Jurkat, Clone E6-1 (cell line): ENCODE measurements around the gene ASPHD1.
"Not testable (repeated sequence)": the region's sequence is repeated elsewhere in the genome, so short reads cannot be mapped to it uniquely, and the experiment has no call there.

ENCODE experiments used
- DNase-seq: peaks from one replicate; pipeline ENCODE4 v3.0.0-alpha.2; 2011; ENCODE audit warnings: low read depth, low spot score
- H3K4me3 ChIP-seq: 2 replicates; pipeline ENCODE4 v1.5.1; 2011; ENCODE audit warnings: mild to moderate bottlenecking, low read length, control low read depth, moderate library complexity

The ASPHD1 gene

GRCh38 chr16:29925781-29926710 lies 25.8 kb downstream of the ASPHD1 start, which contains the start of gene KCTD13:
Gene KCTD13 (minus strand): TSS chr16:29926226. CDS start chr16:29926033, 193 bp downstream.
- H3K4me3 ChIP-seq, result peak within 1 kb of the TSS; percentile 87
- DNase-seq, result peak; percentile 68

- no peak for DNase-seq
- peak overlapping the region; percentile 87 for H3K4me3 ChIP-seq
These were observed 26.4 kb downstream of the ASPHD1 start for GRCh38 chr16:29926711-29927052.

DNA sequence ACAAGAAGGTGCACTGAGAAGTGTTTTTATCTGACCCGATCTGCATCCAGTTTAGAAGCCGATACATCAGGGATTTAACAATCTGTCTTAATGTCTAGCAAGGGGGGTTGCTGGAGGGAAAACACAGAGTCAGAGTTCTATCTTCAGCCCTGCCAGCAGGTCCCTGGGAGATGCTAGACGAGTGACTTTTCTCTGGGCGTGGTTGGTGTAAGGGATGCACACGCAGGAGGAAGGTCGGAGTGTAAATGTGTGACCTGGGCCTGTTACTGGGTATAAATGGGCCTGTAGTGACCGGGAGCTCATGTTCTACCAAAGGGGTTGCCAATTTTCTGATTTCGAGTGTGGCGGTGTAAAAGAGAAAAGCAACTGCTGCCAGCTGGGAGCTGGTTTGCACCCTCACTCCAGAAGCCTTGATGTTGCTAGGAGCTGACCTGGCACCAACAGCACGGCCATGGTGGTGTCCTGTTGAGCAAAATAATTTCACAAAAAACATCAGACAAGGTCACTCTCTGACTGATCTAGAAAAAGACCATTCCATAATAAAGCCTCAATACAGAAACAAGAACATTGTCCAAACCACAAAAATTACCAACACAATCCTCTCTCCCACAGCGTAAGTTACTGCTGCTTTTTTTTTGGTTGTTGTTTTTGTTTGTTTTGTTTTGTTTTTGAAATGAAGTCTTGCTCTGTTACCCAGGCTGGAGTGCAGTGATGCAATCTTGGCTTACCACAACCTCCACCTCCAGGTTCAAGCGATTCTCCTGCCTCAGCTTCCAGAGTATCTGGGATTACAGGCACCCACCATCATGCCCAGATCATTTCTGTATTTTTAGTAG lies 27.0 kb downstream of the ASPHD1 start:
- H3K4me3 ChIP-seq, result peak overlapping the region; percentile 87
- DNase-seq, result no peak

- not testable (repeated sequence) for H3K4me3 ChIP-seq
These were observed 31.5 kb downstream of the ASPHD1 start for GRCh38 chr16:29931750-29932149.

GRCh38 chr16:29940656-29941055 lies 40.4 kb downstream of the ASPHD1 start:
- H3K4me3 ChIP-seq, result no peak overlapping the region
- DNase-seq, result no peak

More at GRCh38 chr16:29931750-29932149, 31.5 kb downstream of the ASPHD1 start:
- DNase-seq, result not testable (repeated sequence)

GRCh38 chr16:29943846-29944799 lies 43.8 kb downstream of the ASPHD1 start:
- H3K4me3 ChIP-seq, result no peak overlapping the region
- DNase-seq, result no peak

DNA sequence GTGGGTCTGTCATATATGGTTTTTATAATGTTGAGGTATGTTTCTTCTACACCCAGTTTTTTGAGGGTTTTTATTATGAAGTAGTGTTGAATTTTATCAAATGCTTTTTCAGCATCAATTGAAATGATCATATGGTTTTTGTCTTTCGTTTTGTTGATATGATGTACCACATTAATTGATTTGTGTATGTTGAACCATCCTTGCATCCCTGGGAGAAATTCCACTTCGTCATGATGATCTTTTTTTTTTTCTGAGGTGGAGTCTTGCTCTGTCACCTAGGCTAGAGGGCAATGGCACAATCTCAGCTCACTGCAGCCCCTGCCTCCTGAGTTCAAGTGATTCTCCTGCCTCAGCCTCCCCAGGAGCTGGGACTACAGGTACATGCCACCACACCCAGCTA lies 47.6 kb downstream of the ASPHD1 start:
- DNase-seq, result no peak
- no peak overlapping the region for H3K4me3 ChIP-seq

GRCh38 chr16:29950806-29951461 lies 50.6 kb downstream of the ASPHD1 start:
- H3K4me3 ChIP-seq, result no peak overlapping the region
- DNase-seq, result no peak

GRCh38 chr16:29951625-29952365 lies 51.5 kb downstream of the ASPHD1 start:
- DNase-seq, result no peak
- H3K4me3 ChIP-seq, result no peak overlapping the region
